HG02981 (cell line): Measurements from ENCODE around the gene GUCA1A.
"Not testable (repeated sequence)": the region's sequence is repeated elsewhere in the genome, so short reads cannot be mapped to it uniquely, and the experiment has no call there.

ENCODE experiments used
- ATAC-seq: cut with Tn5 transposase; IDR thresholded peaks from one replicate; pipeline ENCODE4 v1.9.1; 2021; ENCODE audit warnings: mild to moderate bottlenecking, moderate library complexity; ENCODE audit not compliant: unreplicated experiment

The GUCA1A gene

DNA sequence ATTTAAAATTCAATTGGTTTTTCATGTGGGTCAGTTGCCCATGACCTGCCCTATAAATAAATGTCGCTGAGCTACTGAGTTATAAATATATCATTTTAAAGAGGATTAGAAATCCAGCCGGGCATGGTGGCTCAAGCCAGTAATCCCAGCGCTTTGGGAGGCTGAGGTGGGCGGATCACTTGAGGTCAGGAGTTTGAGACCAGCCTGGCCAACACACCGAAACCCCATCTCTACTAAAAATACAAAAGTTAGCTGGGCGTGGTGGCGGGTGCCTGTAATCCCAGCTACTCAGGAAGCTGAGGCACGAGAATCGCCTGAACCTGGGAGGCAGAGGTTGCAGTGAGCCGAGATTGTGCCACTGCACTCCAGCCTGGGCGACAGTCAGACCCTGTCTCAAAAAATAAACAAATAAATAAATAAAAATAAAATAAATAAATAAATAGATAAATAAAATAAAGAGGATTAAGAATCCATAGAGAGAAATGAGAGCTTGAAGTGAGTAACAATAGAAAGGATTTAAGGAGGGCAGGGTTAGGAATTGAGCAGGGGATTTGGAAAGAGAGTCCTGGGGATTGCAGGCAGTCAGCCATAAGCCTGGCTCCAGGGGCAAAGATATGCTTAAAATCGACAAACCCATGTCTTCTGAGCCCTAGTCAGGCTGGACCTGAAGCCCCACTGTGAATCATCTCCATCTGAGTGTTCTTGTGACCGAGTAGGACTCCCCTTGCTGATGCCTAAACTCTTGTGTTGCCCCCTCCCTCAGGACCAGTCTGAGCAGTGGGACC lies 29.2 kb downstream of the GUCA1A start:
- not testable (repeated sequence) for ATAC-seq

GRCh38 chr6:42203183-42203582 lies 30.0 kb downstream of the GUCA1A start:
- no peak for ATAC-seq

DNA sequence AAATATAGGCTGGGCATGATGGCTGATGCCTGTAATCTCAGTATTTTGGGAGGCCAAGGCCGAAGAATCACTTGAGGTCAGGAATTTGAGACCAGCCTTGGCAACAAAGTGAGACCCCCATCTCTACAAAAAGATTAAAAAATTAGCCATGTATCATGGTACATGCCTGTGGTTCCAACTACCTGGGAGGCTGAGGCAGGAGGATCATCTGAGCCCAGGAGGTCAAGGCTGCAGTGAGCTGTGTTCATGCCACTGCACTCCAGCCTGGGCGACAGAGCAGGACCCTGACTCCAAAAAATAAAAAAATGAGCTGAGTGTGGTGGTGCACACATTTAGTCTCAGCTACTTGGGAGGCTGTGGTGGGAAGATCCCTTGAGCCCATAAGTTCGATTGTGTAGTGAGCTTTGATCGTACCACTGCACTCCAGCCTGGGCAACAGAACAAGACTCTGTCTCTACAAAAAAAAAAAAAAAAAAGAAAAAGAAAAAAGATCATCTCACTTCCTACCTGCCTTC lies 31.7 kb downstream of the GUCA1A start:
- no peak for ATAC-seq

DNA sequence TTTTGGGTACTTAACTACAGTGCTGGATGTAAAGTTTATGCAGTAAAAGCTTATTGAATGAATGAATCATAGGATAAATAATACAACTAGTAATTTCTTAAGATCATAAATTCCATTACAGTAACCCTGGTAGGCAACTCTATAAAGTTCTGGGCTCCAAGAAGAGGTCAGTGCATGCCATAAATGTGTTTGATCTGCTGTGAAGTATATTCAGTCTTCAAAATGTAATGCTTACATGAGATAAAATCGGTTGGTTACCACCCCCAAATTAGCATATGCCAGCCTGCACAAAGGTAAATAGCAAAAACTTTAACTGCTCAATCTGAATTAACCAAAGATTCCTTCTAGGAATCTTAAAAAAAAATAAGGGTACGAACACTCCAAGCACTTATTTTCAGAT lies 34.4 kb downstream of the GUCA1A start:
- not testable (repeated sequence) for ATAC-seq

- ATAC-seq = no peak
Measured at GRCh38 chr6:42210551-42210950, 37.4 kb downstream of the GUCA1A start.

GRCh38 chr6:42211726-42212125 lies 38.6 kb downstream of the GUCA1A start:
- ATAC-seq = no peak

DNA sequence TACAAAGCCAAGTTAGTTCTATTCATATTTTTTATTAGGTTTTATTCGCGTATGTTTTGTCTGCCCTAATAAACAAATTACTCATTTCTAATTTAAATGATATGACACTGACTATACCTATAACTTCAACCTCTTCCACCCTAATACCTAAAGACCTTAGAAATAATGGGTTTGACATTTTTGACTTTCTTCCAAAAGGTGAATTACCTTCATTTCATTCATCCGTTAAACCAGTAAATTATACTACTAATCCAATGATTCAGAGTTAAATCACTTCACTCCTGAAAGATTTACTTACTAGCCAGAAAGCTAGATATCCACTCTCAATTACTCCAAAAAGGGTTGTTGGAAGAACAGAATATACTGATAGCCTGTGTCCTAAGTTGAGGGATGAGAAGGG lies 39.3 kb downstream of the GUCA1A start:
- ATAC-seq = no peak

- ATAC-seq = not testable (repeated sequence)
Measured at GRCh38 chr6:42216495-42216894, 43.3 kb downstream of the GUCA1A start.

GRCh38 chr6:42217157-42217518 lies 44.0 kb downstream of the GUCA1A start:
- ATAC-seq = no peak

DNA sequence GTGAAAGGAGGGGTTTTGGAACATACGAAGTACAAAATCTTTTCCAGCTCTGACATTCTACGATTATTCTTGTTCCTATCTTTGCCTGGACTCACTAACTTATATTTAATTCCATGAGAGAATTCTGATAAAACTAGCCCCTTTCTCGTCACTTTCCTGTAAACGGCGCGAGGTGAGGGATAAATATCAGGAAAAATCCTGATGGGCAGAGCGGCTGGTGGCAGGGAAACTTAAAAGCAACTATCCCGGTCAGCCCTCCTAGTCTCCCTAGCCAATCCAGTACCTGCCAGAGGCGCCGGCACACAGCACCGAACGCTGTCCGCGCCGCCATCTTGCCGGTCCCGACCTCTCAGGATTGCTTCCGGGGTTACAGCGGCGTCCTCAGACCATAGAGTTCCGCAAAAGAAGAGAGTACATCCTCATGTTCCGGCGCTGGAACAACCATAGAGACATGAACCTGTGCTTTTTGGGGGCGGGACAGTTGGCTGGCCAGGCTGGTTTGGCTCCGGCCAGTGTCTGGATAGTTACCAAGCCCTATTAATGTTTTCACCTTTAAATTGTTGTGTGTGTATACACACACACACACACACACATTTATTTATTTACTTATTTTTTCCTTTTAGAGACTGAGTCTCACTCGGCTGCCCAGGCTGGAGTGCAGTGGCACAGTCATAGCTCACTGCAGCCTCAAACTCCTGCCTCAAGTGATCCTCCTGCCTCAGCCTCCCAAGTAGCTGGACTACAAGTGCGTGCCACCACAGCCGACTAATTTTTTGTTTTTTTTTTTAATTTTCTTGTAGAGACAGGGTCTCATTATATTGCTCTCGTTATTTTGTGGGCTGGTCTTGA lies 44.6 kb downstream of the GUCA1A start, which contains the start of gene MRPS10:
TSS of gene MRPS10 (minus strand) at position 343 of the 849 bp plus-strand sequence. CDS start at position 331, 12 bp downstream.
- ATAC-seq = peak; percentile 90

DNA sequence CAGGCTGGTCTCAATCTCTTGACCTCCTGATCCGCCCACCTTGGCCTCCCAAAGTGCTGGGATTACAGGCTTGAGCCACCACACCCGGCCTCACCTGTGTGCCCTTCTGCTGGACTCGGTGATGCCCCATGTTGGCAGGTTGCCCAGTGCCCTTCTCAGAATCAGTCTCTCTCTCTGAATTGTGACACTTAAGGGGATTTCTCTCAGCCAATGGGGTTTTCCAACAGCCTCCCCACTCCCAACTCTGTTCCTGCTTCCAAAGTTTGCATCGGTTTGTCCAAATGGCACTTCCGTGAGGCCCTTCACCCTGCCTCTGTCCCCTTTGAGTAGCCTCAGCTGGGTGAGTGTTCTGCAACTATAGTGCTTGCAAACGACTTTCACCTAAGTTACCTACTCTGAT lies 47.6 kb downstream of the GUCA1A start:
- ATAC-seq = no peak

GRCh38 chr6:42221546-42221945 lies 48.4 kb downstream of the GUCA1A start:
- no peak for ATAC-seq

GRCh38 chr6:42222448-42222847 lies 49.3 kb downstream of the GUCA1A start:
- no peak for ATAC-seq

- ATAC-seq = peak; percentile 79
Measured at GRCh38 chr6:42224222-42225028, 51.3 kb downstream of the GUCA1A start.

DNA sequence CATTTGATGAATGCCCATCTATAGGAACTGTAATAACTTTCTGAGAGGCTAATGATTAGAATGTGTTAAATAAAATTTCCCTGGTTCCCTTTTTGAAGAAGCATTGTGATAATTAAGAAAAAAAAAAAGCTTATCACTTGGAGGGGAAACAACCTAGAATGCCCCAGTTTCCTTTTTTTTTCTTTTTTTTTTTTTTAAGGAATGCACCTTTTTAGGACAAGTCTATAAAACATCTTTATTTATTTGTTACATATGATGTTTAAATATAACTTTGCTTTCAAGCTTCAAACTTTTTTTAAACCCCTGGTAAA lies 51.8 kb downstream of the GUCA1A start:
- ATAC-seq = no peak

GRCh38 chr6:42225419-42225818 lies 52.3 kb downstream of the GUCA1A start:
- no peak for ATAC-seq

DNA sequence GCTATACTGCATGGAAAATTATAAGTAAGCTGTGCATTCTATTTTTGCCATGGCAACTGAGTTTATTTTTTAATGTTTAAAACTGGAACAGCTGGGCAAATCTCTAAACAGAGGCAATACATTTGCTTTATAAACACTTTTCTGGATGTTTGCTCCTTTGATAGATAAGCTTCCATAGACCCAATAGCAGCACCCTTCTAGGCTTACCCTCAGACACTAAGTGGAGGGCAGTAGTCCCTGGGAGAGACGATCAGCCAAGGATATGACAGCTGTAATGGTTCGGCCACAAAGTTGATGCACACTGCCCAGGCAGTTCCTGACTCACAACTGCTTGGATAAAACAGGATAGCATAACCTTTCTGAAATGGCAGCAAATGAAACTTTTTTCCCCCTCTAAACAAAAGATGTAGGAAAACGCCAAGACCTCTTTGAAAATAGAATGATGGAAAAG lies 53.0 kb downstream of the GUCA1A start:
- ATAC-seq = no peak

GRCh38 chr6:42226645-42227143 lies 53.5 kb downstream of the GUCA1A start:
- no peak for ATAC-seq

- ATAC-seq = no peak
Measured at GRCh38 chr6:42227173-42227850, 54.1 kb downstream of the GUCA1A start.

GRCh38 chr6:42228305-42228704 lies 55.1 kb downstream of the GUCA1A start:
- no peak for ATAC-seq
